Activated effector memory CD4-positive, alpha-beta T cell treated with Interleukin-2 at 50 U/mL for 16 hours (primary cell): ENCODE data around the gene AP1M2.
"Not testable (repeated sequence)": the region's sequence is repeated elsewhere in the genome, so short reads cannot be mapped to it uniquely, and the experiment has no call there.

Experiments used
- DNase-seq: peaks from one replicate; pipeline ENCODE4 v3.0.0-alpha.2; 2020

The AP1M2 gene

GRCh38 chr19:10600149-10600548, 13.0 kb upstream of the AP1M2 start:
- no peak for DNase-seq

DNA sequence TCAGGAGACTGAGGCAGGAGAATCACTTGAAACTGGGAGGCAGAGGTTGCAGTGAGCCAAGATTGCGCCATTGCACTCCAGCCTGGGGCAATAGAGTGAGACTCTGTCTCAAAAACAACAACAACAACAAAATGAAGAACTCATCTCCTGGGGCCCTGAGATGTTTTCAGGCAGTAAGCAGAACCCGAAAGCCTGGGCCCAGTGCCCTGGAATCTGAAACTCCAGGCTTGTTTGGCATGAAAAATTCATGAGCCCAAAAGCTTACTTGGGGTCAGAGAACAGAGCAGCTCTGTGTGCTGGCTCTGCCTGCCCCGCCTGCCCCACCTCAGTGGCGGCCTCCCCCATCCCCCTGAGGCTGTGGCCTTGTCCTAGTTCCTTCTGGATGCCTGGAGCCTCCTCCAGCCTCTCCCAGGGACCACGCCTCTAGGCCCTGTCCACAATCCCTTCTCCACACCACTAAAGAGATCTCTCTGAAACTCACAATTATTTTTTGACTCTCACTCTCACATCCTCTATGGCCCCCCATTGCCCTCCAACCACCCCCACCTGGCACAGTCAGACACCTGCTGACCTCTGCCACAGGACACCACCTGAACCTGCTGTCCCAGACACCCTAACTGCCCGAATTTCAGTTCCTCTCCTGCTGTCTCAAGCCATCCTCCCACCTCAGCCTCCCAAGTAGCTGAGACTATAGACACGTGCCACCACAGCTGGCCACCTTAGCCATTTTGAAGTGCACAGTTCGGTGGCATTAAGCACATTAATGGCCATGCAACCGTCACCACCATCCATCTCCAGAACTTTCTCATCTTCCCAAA, 6.9 kb upstream of the AP1M2 start:
- no peak for DNase-seq

GRCh38 chr19:10593148-10593547, 6.0 kb upstream of the AP1M2 start:
- DNase-seq = no peak

- no peak for DNase-seq
These were observed 683 bp upstream of the AP1M2 start for GRCh38 chr19:10587839-10588150.

DNA sequence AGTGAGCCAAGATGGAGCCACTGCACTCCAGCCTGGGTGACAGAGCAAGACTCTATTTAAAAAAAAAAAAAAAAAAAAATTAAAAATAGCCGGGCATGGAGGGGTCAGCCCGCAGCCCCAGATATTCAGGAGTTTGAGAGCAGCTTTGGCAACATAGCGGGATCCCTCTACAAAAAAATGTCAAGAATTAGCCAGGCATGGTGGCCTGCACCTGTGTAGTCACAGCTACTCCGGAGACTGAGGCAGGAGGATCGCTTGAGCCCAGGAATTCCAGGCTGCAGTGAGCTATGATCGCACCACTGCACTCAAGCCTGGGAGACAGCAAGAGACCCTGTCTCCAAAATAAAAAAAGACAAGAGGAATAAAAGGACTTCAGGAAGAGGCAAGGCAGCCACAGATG, 716 bp downstream of the AP1M2 start:
- no peak for DNase-seq

GRCh38 chr19:10583036-10583776, 3.9 kb downstream of the AP1M2 start:
- DNase-seq = no peak

- DNase-seq = no peak
These were observed 5.0 kb downstream of the AP1M2 start for GRCh38 chr19:10582091-10582490.

GRCh38 chr19:10580979-10581631, 6.0 kb downstream of the AP1M2 start:
- DNase-seq = peak; percentile 80

DNA sequence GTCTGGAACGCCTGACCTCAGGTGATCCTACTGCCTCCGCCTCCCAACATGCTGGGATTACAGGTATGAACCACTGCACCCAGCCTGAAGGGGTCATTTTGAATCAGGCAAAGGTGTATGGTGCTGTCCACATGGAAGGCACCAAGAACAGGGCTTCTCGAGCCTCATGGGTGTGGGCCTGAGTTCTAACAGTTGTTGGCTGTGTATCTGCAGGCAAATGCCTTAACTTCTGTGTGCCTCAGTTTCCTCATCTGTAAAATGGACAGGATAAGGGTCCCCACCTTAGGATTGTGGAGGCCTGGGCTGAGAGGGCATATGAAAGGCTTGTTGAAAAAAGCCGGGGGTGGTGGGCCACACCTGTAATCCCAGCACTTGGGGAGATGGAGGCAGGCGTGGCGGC, 9.2 kb downstream of the AP1M2 start:
- DNase-seq = no peak

DNA sequence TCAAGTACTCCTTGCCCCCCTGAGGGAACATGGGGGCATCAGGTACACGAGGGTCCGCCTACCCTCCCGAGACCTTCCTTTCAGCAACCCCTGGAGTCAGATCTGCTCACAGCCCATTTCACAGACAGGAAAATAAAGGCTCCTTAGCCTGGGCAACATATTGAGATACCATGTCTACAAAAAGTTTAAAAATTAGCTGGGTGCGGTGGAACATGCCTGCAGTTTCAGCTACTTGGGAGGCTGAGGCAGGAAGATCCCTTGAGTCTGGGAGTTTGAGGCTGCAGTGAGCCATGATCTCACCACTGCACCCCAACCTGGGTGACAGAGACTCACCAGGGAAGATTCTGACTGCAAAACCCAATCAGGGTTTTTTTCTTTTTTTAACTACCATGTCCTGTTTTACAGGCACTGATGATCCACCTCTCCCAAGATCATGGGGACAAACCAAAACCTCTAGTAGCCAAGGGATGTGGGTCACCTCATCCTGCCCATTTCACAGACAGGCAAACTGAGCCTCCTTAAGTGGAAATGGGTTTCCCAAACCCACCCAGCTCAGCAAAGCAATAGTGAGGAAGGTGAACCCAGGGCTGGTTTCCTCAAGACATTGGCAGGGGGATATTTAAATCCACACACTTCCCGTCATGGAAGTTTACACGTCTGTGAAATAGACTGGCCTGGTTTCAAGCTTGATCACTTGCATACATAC, 11.9 kb downstream of the AP1M2 start:
- no peak for DNase-seq

GRCh38 chr19:10574462-10574861, 12.7 kb downstream of the AP1M2 start:
- no peak for DNase-seq

DNA sequence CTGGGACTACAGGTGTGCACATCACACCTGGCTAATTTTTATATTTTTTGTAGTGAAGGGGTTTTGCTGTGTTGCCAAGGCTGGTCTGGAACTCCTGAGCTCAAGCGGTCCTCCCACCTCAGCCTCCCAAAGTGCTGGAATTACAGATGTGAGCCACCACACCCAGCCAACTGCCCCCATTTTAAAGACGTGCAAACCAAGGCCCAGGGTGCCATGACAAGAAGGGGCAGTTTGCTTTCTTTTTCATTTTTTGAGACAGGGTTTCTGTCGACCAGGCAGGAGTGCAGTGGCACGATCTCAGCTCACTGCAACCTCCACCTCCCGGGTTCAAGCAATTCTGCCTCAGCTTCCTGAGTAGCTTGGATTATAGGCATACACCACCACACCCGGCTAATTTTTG, 13.3 kb downstream of the AP1M2 start:
- not testable (repeated sequence) for DNase-seq

- peak; percentile 100 for DNase-seq
These were observed 18.1 kb downstream of the AP1M2 start, which contains the start of gene CDKN2D for GRCh38 chr19:10568826-10569651. Gene CDKN2D (minus strand): TSS chr19:10568979. CDS start chr19:10568653, 326 bp downstream.

DNA sequence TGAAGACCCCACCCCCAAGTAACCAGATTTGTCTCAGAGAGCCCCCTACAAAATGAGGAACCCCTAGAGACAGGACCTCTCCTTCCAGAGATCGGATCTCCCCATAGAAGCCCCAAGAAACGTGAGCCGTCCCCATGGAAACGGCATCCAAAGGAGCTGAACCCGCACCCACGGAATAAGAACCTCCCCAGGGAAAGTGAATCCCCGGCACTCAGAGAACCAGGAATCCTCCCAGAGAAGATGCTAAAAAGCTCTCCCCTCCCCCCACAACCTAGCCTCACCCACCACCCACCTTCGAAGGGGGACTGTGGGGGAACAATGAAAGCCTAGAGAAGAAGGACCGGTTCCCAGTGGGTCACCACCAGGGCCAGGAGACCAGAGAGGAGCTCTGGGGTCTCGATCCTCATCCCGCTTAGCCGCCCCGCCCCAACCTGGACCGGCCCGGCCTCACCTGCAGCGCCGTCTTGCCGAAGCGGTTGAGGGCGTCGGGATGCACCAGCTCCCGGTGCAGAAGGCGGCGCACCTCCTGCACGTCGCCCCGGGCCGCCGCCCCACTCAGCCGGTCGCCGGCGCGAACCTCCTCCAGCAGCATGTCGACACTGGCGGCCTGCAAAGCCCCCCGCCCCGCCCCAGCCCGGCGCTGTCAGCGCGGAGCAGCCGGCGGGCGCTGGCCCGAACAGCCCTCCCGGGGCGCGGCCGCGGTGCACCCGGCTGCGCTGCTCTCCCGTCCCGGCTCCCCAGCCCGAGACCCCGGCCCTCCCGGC, 18.9 kb downstream of the AP1M2 start:
- DNase-seq = no peak

GRCh38 chr19:10567656-10568055, 19.5 kb downstream of the AP1M2 start:
- DNase-seq = no peak

DNA sequence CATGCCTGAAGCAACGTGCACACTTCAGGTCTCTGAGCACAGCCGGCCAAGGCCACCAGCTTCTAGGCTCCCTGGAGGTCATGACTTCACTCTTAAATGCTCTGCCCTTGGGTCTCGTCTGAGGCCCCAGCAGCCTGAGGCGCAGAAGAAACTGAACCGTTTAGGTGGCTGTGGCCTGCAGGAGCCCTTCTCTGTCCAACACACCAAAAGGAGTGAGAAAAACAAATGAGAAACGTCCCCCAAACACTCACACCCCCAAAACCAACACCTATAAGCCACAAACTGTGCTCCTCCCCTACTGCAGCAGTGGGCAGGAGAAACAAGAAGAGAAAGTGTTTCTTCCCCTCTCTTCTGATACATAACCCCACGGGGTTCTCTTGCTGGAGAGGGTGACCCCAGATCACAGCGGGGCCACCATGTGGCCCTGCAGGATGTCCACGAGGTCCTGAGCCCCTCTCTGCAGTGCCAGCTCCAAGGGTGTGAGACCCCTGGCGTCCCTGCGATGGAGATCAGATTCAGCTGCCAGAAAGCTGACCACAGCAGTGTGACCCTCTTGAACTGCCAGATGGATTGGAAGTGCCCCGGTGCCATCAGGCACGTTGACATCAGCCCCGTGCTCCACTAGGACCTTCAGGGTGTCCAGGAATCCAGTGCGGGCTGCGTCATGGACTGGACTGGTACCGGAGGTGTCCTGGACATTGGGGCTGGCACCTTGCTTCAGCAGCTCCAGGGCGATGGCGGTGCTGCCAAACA, 20.3 kb downstream of the AP1M2 start:
- DNase-seq = peak; percentile 41

DNA sequence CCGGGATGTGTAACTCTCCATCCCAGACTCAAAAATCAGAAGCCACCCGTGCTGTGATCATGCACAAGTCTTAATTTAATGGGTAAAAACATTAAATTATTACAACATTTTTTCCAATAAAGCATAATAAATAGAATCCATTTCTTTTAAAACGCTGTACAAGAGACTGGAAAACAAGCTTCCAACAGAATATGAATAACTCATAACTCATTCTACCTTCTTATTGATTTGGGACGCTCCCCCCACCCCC, 20.8 kb downstream of the AP1M2 start:
- no peak for DNase-seq

DNA sequence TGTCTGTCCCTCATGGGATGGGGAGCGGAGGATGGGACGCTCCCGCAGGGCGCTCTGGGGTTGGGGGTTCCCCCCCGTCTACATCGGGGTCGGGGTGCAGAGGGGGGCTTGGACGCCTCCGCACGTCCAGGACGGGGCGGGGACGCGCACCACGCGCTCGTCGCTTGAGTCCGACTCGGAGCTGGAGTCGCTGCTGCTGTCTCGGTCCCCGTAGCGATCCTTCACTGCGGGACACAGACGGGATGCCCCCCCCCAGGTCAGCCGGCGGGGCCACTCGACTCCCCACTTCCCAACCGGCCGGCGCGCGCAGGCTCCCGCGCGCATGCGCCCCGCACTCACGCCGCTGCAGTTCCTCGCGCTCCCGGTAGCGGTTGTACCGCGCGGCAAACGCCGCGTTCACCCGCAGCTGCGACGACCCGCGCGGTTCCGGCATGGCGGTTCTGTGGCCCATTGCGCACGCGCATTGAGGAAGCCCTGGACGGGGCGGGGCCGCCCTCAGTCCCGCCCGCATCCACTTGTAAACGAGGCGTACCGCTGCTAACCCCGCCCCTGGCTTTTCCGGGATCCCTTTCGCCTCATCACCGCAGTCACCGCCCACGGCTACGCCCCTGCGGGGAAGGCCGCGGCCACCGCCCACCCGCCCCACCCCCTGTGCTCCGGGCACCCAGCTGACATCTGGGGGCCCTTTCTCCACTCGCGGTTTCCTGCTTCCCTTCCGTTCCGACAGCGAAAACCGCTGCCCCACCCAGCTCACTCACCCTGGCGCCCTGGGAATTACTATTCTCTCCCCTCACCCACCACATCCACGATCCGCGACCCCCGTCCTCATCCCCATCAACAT, 21.3 kb downstream of the AP1M2 start, which contains the start of gene KRI1:
KRI1 (minus strand) TSS at position 444 of the 841 bp plus-strand sequence; CDS start at position 433, 11 bp downstream.
- DNase-seq = peak; percentile 99

DNA sequence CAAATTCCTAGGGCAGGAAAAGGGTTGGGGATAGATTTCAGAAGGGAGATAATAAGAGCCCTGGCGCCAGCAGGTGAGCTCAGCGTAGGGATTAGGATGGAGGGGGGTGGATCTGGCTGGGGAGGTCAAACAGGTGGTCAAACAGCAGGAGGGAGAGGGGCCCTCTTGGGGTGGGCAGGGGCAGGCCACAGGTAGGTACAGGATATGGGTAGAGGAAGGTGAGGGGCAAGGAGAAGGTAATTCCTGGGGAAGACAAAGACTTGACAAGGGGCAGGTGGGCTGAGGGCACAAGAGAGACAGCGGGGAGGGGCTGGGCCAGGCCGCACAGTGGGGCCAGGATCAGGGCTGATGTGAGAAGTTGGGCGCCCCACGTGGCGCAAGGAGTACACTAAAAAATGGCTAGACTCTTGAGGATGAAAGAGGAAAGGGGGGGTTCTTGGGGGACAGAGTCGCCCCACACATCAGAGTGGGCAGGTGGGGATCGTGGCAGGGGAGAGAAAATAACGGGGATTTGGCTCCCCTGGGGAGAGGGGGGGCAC, 22.0 kb downstream of the AP1M2 start:
- DNase-seq = peak; percentile 39

DNA sequence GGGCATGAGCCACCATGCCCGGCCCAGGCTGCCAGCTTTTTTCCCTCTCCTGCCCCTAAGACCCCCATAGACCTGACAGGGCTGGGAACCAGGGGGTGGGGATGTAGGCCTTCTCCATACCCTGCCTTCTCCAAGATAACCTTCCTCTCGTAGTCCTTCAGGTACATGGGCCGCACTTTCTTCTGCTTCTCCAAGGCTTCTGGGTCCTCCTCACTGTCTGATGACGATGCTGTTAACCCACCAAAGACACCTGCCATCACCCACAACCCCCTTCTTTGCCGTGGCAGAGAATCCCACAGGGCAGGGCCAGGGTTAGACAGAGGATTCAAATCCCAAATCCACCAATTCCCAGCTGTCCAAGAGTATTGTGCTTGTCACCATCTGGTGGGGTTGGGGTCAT, 24.5 kb downstream of the AP1M2 start:
- DNase-seq = no peak
